Suprapubic skin (tissue), 4 donors: Measurements from ENCODE around the gene DCD. TPM values are rescaled to one million over a fixed set of nuclear protein-coding genes. Genes with fewer than 3 reads are reported as not detected.
"Not testable (repeated sequence)": the region's sequence is repeated elsewhere in the genome, so short reads cannot be mapped to it uniquely, and the experiment has no call there.

Source experiments
- DNase-seq, 2 donors: peaks; one replicate each; pipeline ENCODE4 v3.0.0-alpha.2; 2019; ENCODE audit warnings: low spot score in 2 of 2
- H3K27ac ChIP-seq: fragments of 200-600 bp; sonication (generic); one replicate; pipeline ENCODE4 v1.5.1; 2019
- H3K27me3 ChIP-seq: fragments of 200-600 bp; sonication (generic); one replicate; pipeline ENCODE4 v1.5.1; 2019
- H3K36me3 ChIP-seq: fragments of 200-600 bp; sonication (generic); one replicate; pipeline ENCODE4 v1.5.1; 2019
- H3K4me1 ChIP-seq: fragments of 200-600 bp; sonication (generic); one replicate; pipeline ENCODE4 v1.5.1; 2019
- H3K4me3 ChIP-seq: fragments of 200-600 bp; sonication (generic); one replicate; pipeline ENCODE4 v1.5.1; 2019; ENCODE audit warnings: mild to moderate bottlenecking
- H3K9me3 ChIP-seq: fragments of 200-600 bp; sonication (generic); one replicate; pipeline ENCODE4 v1.5.1; 2019
- CTCF ChIP-seq, 2 donors: fragments of 200-600 bp in 1 of 2; fragments of 450-650 bp in 1 of 2; sonication (generic) in 1 of 2; IDR thresholded peaks; one replicate each; pipeline ENCODE4 v1.5.1; 2016 to 2019; ENCODE audit warnings: antibody characterized with exemption in 2 of 2, mild to moderate bottlenecking in 1 of 2, moderate library complexity in 1 of 2
- EP300 ChIP-seq: sonication (generic); formaldehyde crosslinking; IDR thresholded peaks from one replicate; pipeline ENCODE4 v1.6.1; 2017; ENCODE audit warnings: antibody characterized with exemption
- POLR2A ChIP-seq, 2 donors: fragments of 450-650 bp; IDR thresholded peaks; one replicate each; pipeline ENCODE4 v1.6.1; 2017; ENCODE audit warnings: antibody characterized with exemption in 2 of 2, mild to moderate bottlenecking in 2 of 2, moderate library complexity in 2 of 2
- POLR2AphosphoS5 ChIP-seq, 3 donors: sonication (generic); formaldehyde crosslinking; IDR thresholded peaks; one replicate each; pipeline ENCODE4 v1.6.1; 2017; ENCODE audit warnings: antibody characterized with exemption in 3 of 3
- WGBS: methylation state at CpG from one replicate; pipeline ENCODE4 v1.1.5; 2018; 5-methylcytosine and 5-hydroxymethylcytosine counted together
- total RNA-seq, 4 donors: library from RNA; depleted of rRNA; stranded (reverse); fragments of >200 nt; gene quantifications; one replicate each; pipeline ENCODE4 v1.1.0, GENCODE V29; 2016

Gene DCD
- total RNA-seq, 4 donors from 2014 or later: 1,519 to 3,186 (median 2,298) TPM

DNA sequence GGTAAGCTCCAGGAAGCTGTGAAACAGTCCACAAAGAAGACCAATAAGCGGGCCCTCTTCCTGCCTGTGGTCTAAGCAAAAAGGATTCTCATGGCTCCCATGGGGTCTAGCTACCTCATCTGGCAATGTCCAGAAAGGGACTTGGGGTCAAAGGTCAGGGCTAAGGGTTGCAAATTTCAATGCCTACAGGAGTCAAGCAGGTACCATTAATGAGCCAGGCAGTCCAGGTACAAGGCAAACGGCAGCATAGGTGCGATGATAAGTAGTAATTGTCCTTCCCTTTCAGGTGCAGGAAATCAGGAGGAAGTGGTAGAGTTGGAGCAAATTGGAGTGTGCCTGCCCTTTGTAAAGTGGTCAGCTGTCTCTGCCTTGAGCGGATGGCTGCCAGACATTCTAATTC, 7.1 kb downstream of the DCD start:
- Histone ChIP-seq H3K36me3 (no peaks in the 10 kb centered on the region), H3K27me3 (peaks cover 8% of the 10 kb centered on the region), H3K27ac (no peak overlapping the region), H3K4me3 (no peak overlapping the region), H3K4me1 (no peaks in the 10 kb centered on the region), H3K9me3 (no peaks in the 10 kb centered on the region)
- no peak for DNase-seq
- 75% methylated on average over 4 of the region's 4 CpGs for WGBS
- no peak for TF ChIP-seq POLR2A (IDR thresholded peaks at IDR 0.05)
- TF ChIP-seq CTCF (IDR thresholded peaks at IDR 0.05): no peak
- no peak for TF ChIP-seq EP300
- no peak for TF ChIP-seq POLR2AphosphoS5 (IDR thresholded peaks at IDR 0.05)

DNA sequence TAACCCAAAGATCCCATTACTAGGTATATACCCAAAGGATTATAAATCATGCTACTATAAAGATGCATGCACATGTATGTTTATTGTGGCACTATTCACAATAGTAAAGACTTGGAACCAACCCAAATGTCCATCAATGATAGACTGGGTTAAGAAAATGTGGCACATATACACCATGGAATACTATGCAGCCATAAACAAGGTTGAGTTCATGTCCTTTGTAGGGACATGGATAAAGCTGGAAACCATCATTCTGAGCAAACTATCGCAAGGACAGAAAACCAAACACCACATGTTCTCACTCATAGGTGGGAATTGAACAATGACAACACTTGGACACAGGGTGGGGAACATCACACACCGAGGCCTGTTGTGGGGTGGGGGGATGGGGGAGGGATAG, 9.1 kb downstream of the DCD start:
- H3K36me3 ChIP-seq, H3K4me1 ChIP-seq, H3K27ac ChIP-seq, H3K4me3 ChIP-seq, H3K27me3 ChIP-seq, DNase-seq, H3K9me3 ChIP-seq: not testable (repeated sequence)
- WGBS: 94% methylated on average over 2 of the region's 2 CpGs

GRCh38 chr12:54634795-54635194, 13.4 kb downstream of the DCD start, which contains the start of gene LACRT:
LACRT (minus strand) TSS chr12:54634895; CDS start chr12:54634841, 54 bp downstream.
- peaks cover 8% of the 10 kb centered on the region for H3K27me3 ChIP-seq
- no peaks in the 10 kb centered on the region for H3K9me3 ChIP-seq
- no peak within 1 kb of the TSS for H3K4me3 ChIP-seq
- H3K27ac ChIP-seq: no peak within 1 kb of the TSS
- H3K4me1 ChIP-seq: no peaks in the 10 kb centered on the region
- WGBS: 74% methylated on average over 2 of the region's 2 CpGs
- peak in 1 of 2 donors; percentile 8 for DNase-seq
- no peak for TF ChIP-seq EP300
- no peak for TF ChIP-seq POLR2A (IDR thresholded peaks at IDR 0.05)
- TF ChIP-seq POLR2AphosphoS5 (IDR thresholded peaks at IDR 0.05): no peak
- TF ChIP-seq CTCF (IDR thresholded peaks at IDR 0.05): no peak
- H3K36me3 ChIP-seq: no peaks in the 10 kb centered on the region

DNA sequence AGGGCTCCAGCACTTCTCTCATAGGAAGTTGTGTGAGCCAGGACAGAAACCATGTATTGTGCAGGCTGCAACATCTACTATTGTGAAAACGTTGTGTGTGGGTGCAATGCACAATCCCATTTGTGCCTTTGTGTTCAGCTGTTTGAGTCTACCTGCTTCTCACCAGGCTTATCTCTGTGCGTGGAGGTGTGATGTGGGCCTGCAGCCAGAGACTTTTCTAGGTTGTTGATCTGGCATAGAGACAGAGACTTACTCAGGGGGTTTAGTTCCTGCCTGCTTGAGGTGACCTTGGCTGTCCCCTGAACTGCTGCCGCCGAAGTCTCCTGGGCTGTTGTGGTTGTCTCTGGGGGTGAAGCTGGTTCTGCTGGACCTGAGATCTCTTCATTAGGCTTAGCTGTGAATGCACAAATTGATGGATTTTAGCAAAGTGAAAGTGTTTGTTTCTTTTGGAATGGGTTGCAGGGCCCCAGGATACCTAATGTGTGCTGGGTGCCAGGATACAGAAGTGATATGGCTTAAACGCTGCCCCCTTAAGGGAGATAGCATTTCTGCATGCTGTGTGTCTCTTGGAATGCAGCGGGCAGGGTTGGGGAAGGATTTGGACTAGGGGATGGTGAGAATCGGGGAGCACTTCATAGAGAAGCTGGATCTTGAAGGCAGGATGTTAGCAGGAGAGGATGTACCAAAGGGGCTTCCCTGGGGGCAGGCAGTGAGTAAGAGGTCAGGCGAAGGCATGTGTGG, 16.0 kb downstream of the DCD start:
- no peak overlapping the region for H3K4me3 ChIP-seq
- no peaks in the 10 kb centered on the region for H3K36me3 ChIP-seq
- no peak for TF ChIP-seq POLR2AphosphoS5 (IDR thresholded peaks at IDR 0.05)
- no peak for TF ChIP-seq EP300
- no peak for TF ChIP-seq POLR2A (IDR thresholded peaks at IDR 0.05)
- no peak for TF ChIP-seq CTCF (IDR thresholded peaks at IDR 0.05)
- no peak overlapping the region for H3K27ac ChIP-seq
- DNase-seq: peak in 1 of 2 donors; percentile 43
- WGBS: 58% methylated on average over 6 of the region's 8 CpGs
- H3K27me3 ChIP-seq: peaks cover 14% of the 10 kb centered on the region
- no peaks in the 10 kb centered on the region for H3K4me1 ChIP-seq
- no peaks in the 10 kb centered on the region for H3K9me3 ChIP-seq

- Histone ChIP-seq H3K27ac (no peak overlapping the region), H3K36me3 (no peaks in the 10 kb centered on the region), H3K4me3 (no peak overlapping the region), H3K9me3 (no peaks in the 10 kb centered on the region), H3K4me1 (no peaks in the 10 kb centered on the region), H3K27me3 (peaks cover 16% of the 10 kb centered on the region)
- no peak for DNase-seq
- 57% methylated on average over 5 of the region's 5 CpGs for WGBS
- TF ChIP-seq POLR2A (IDR thresholded peaks at IDR 0.05): no peak
- TF ChIP-seq CTCF (IDR thresholded peaks at IDR 0.05): no peak
- TF ChIP-seq EP300: no peak
- TF ChIP-seq POLR2AphosphoS5 (IDR thresholded peaks at IDR 0.05): no peak
Observed at GRCh38 chr12:54631551-54631950, 16.6 kb downstream of the DCD start.
